ENCODE results near the gene AFTPH.

DNA sequence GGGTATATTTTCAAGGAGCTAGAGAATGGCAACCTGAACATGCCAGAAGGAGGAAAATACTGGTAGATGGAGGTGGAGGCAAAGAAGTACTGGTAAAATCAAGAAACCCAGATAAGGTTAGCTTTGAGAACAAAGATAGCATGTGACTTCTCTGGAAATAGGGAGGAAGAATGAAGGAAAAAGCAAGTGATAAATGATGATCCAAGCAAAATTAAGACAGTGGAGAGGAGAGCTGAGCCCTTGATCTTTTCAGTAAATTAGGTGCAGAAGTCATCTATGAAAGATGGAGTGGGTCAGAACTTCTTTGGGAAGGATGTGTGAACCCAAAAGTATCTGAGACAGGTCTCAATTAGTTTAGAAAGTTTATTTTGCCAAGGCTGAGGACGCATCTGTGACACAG, 25.7 kb upstream of the AFTPH start:
- TF ChIP-seq POLR2A (IDR thresholded peaks at IDR 0.05; ENCODE audit: low read depth, low read length), result no peak
- TF ChIP-seq POLR2AphosphoS5 (IDR thresholded peaks at IDR 0.05; ENCODE audit: low read depth, low read length), result no peak
- TF ChIP-seq TAF1 (IDR thresholded peaks at IDR 0.05; ENCODE audit: low read depth, low read length), result no peak

Measured in GM12891 (cell line).